H1 (cell line): ENCODE results near the gene TPST2. TPM values are rescaled to one million over a fixed set of nuclear protein-coding genes. Genes with fewer than 3 reads are reported as not detected.

Experiments used
- CTCF ChIA-PET: fragments of 300-600 bp; sonication (Branson Sonifier 250); formaldehyde crosslinking; loops from one replicate; lab custom pipeline; 2021; ENCODE audit not compliant: partially characterized antibody; lab: Charles Lee
- POLR2A ChIA-PET: fragments of 300-600 bp; sonication (Branson Sonifier 250); formaldehyde crosslinking; loops from one replicate; lab custom pipeline; 2021; ENCODE audit warnings: inconsistent platforms; ENCODE audit not compliant: partially characterized antibody; lab: Charles Lee
- DNase-seq, 2 experiments: peaks; one replicate each; pipeline versions ENCODE4 v3.0.0 to v3.0.0-alpha.2; 2010 to 2022; ENCODE audit warnings: low spot score in 2 of 2, low read depth in 1 of 2, mixed read lengths in 1 of 2
- FAIRE-seq: peaks from 2 replicates; lab custom pipeline; 2011; peaks lifted over from hg19 to GRCh38; lab: Jason Lieb, UNC
- H2AFZ ChIP-seq: 2 replicates; pipeline ENCODE4 v1.8.1; 2012; ENCODE audit warnings: low read length, inconsistent platforms
- H2AK5ac ChIP-seq: 2 replicates; pipeline ENCODE4 v1.6.1; 2013; ENCODE audit warnings: low read depth, low read length
- H2BK120ac ChIP-seq: replicated peaks from 2 replicates; pipeline ENCODE3; 2013; ENCODE audit warnings: low read depth, low read length, inconsistent platforms
- H2BK12ac ChIP-seq: 2 replicates; pipeline ENCODE4 v1.6.1; 2013; ENCODE audit warnings: low read depth, low read length
- H2BK15ac ChIP-seq: 2 replicates; pipeline ENCODE4 v1.6.1; 2013; ENCODE audit warnings: low read length
- H2BK20ac ChIP-seq: 2 replicates; pipeline ENCODE4 v1.6.1; 2013; ENCODE audit warnings: low read length
- H2BK5ac ChIP-seq: 2 replicates; pipeline ENCODE4 v1.6.1; 2013; ENCODE audit warnings: low read depth, low read length
- H3K14ac ChIP-seq: 2 replicates; pipeline ENCODE4 v1.6.1; 2013; ENCODE audit warnings: inconsistent platforms; ENCODE audit not compliant: insufficient read length
- H3K18ac ChIP-seq: 2 replicates; pipeline ENCODE4 v1.6.1; 2013; ENCODE audit warnings: low read length; ENCODE audit errors: extremely low read depth
- H3K23ac ChIP-seq: 2 replicates; pipeline ENCODE4 v1.6.1; 2013; ENCODE audit warnings: inconsistent platforms; ENCODE audit not compliant: insufficient read length
- H3K23me2 ChIP-seq: 2 replicates; pipeline ENCODE4 v1.6.1; 2013; ENCODE audit warnings: low read depth, low read length
- H3K27ac ChIP-seq: 2 replicates; pipeline ENCODE4 v1.6.1; 2011; ENCODE audit warnings: low read depth, low read length, inconsistent platforms
- H3K27me3 ChIP-seq, 4 experiments: replicated peaks in 1 of 4; 1 replicate in 1 of 4; 2 replicates in 3 of 4; pipeline versions ENCODE4 v1.6.1 to v1.8.1; 2011 to 2013; ENCODE audit warnings: low read length in 3 of 4, mild to moderate bottlenecking in 3 of 4, inconsistent platforms in 2 of 4, mixed read lengths in 2 of 4, moderate library complexity in 1 of 4; ENCODE audit not compliant: control insufficient read depth in 3 of 4, insufficient read depth in 3 of 4; ENCODE audit errors: extremely low read depth in 1 of 4
- H3K36me3 ChIP-seq, 4 experiments: 2 replicates each; pipeline versions ENCODE4 v1.6.1 to v1.8.1; 2011 to 2013; ENCODE audit warnings: mild to moderate bottlenecking in 4 of 4, low read length in 3 of 4, moderate library complexity in 2 of 4, control low read depth in 1 of 4, inconsistent platforms in 1 of 4; ENCODE audit not compliant: insufficient read depth in 4 of 4, control insufficient read depth in 2 of 4
- H3K4ac ChIP-seq: replicated peaks from 2 replicates; pipeline ENCODE3; 2013; ENCODE audit warnings: low read length, low read depth, mixed read lengths, inconsistent platforms; ENCODE audit not compliant: insufficient read length
- H3K4me1 ChIP-seq, 4 experiments: replicated peaks in 1 of 4; 1 replicate in 1 of 4; 2 replicates in 3 of 4; pipeline versions ENCODE4 v1.6.1 to v1.8.1; 2011 to 2013; ENCODE audit warnings: low read length in 3 of 4, inconsistent platforms in 2 of 4, mixed read lengths in 1 of 4; ENCODE audit not compliant: insufficient read depth in 4 of 4, control insufficient read depth in 3 of 4
- H3K4me2 ChIP-seq, 2 experiments: 2 replicates each; pipeline versions ENCODE4 v1.6.1 to v1.8.1; 2011 to 2013; ENCODE audit warnings: low read depth in 2 of 2, low read length in 2 of 2, control low read depth in 1 of 2, inconsistent platforms in 1 of 2, mild to moderate bottlenecking in 1 of 2; ENCODE audit not compliant: insufficient read depth in 1 of 2
- H3K4me3 ChIP-seq, 4 experiments: fragments of 200-600, 300-600 bp in 1 of 4; sonication (generic), shearing (Covaris generic), sonication (Bioruptor Twin) in 1 of 4; 2 replicates each; pipeline versions ENCODE4 v1.5.1 to v1.8.1; 2011 to 2016; ENCODE audit warnings: low read length in 4 of 4, low read depth in 3 of 4, control low read depth in 2 of 4, inconsistent platforms in 2 of 4, mild to moderate bottlenecking in 2 of 4, mixed read lengths in 1 of 4, moderate library complexity in 1 of 4; ENCODE audit not compliant: insufficient read depth in 2 of 4; ENCODE audit errors: extremely low read depth in 1 of 4
- H3K56ac ChIP-seq: replicated peaks from 2 replicates; pipeline ENCODE3; 2013; ENCODE audit warnings: low read depth, mild to moderate bottlenecking, mixed read lengths, low read length, inconsistent platforms; ENCODE audit not compliant: insufficient read length
- H3K79me1 ChIP-seq: 2 replicates; pipeline ENCODE4 v1.6.1; 2013; ENCODE audit warnings: low read depth, low read length, control low read depth
- H3K79me2 ChIP-seq, 2 experiments: 2 replicates each; pipeline versions ENCODE4 v1.6.1 to v1.8.1; 2012 to 2013; ENCODE audit warnings: low read length in 2 of 2, mild to moderate bottlenecking in 2 of 2, inconsistent platforms in 1 of 2; ENCODE audit not compliant: insufficient read depth in 2 of 2, control insufficient read depth in 1 of 2
- H3K9ac ChIP-seq, 4 experiments: replicated peaks in 1 of 4; 1 replicate in 1 of 4; 2 replicates in 3 of 4; pipeline versions ENCODE4 v1.6.1 to v1.8.1; 2011 to 2013; ENCODE audit warnings: low read depth in 3 of 4, low read length in 3 of 4, control low read depth in 2 of 4, mild to moderate bottlenecking in 2 of 4, moderate library complexity in 2 of 4, inconsistent platforms in 1 of 4; ENCODE audit errors: extremely low read depth in 1 of 4
- H3K9me3 ChIP-seq, 2 experiments: 2 replicates each; pipeline versions ENCODE4 v1.6.1 to v1.8.1; 2012 to 2013; ENCODE audit warnings: mild to moderate bottlenecking in 2 of 2, moderate library complexity in 2 of 2, control low read depth in 1 of 2, inconsistent platforms in 1 of 2, low read depth in 1 of 2, low read length in 1 of 2, mixed read lengths in 1 of 2; ENCODE audit not compliant: insufficient read depth in 2 of 2
- H4K20me1 ChIP-seq, 2 experiments: replicated peaks in 1 of 2; 2 replicates each; pipeline versions ENCODE3 to v1.8.1; 2011 to 2013; ENCODE audit warnings: inconsistent platforms in 2 of 2, low read length in 2 of 2, mild to moderate bottlenecking in 1 of 2; ENCODE audit not compliant: insufficient read depth in 2 of 2, control insufficient read depth in 1 of 2
- H4K5ac ChIP-seq: 2 replicates; pipeline ENCODE4 v1.6.1; 2013; ENCODE audit warnings: low read length, low read depth, mixed read lengths, inconsistent platforms; ENCODE audit not compliant: insufficient read length
- H4K8ac ChIP-seq: 2 replicates; pipeline ENCODE4 v1.8.0; 2013; ENCODE audit warnings: mild to moderate bottlenecking, moderate library complexity, low read length, inconsistent platforms; ENCODE audit not compliant: insufficient read depth; ENCODE audit errors: extremely low read depth
- H4K91ac ChIP-seq: replicated peaks from 2 replicates; pipeline ENCODE3; 2013; ENCODE audit warnings: low read length, mixed read lengths, inconsistent platforms; ENCODE audit not compliant: insufficient read length
- ATF2 ChIP-seq: IDR thresholded peaks from 2 replicates; pipeline ENCODE4 v1.6.1; 2012; ENCODE audit warnings: low read length, inconsistent platforms
- CEBPB ChIP-seq: IDR thresholded peaks from 2 replicates; pipeline ENCODE4 v1.6.1; 2012; ENCODE audit warnings: low read depth, low read length
- EZH2 ChIP-seq: fragments of 200-600 bp; sonication (generic); IDR thresholded peaks from 2 replicates; pipeline ENCODE4 v1.7.1; 2012; ENCODE audit warnings: low read depth, mild to moderate bottlenecking, moderate library complexity, low read length, inconsistent platforms; ENCODE audit not compliant: severe bottlenecking
- POLR2AphosphoS5 ChIP-seq: IDR thresholded peaks from 2 replicates; pipeline ENCODE4 v1.6.1; 2011; ENCODE audit warnings: low read depth, low read length
- RAD21 ChIP-seq, 2 experiments: IDR thresholded peaks in 1 of 2; conservative IDR thresholded peaks in 1 of 2; 2 replicates each; pipeline ENCODE4 v1.6.1; 2011; ENCODE audit warnings: low read depth in 2 of 2, low read length in 2 of 2, improper control_type of control experiment in 1 of 2, inconsistent platforms in 1 of 2, mild to moderate bottlenecking in 1 of 2, moderate library complexity in 1 of 2
- RNF2 ChIP-seq: fragments of 200-900, 300-1000 bp; sonication (generic); IDR thresholded peaks from 2 replicates; pipeline ENCODE4 v1.7.1; 2016; ENCODE audit warnings: borderline replicate concordance, low read depth, mild to moderate bottlenecking, antibody characterized with exemption, low read length; ENCODE audit not compliant: poor library complexity, severe bottlenecking; ENCODE audit errors: missing control alignments
- SIN3A ChIP-seq, 2 experiments: IDR thresholded peaks in 1 of 2; conservative IDR thresholded peaks in 1 of 2; 2 replicates each; pipeline ENCODE4 v1.6.1; 2011 to 2012; ENCODE audit warnings: low read length in 2 of 2, improper control_type of control experiment in 1 of 2, low read depth in 1 of 2, mild to moderate bottlenecking in 1 of 2
- SUZ12 ChIP-seq: fragments of 200-600 bp; sonication (generic); IDR thresholded peaks from 2 replicates; pipeline ENCODE4 v1.6.1; 2012; ENCODE audit warnings: mild to moderate bottlenecking, inconsistent platforms, low read length, moderate library complexity, mixed read lengths
- TCF12 ChIP-seq: IDR thresholded peaks from 2 replicates; pipeline ENCODE4 v1.6.1; 2011; ENCODE audit warnings: low read depth, mild to moderate bottlenecking, low read length
- WGBS, 2 experiments: shearing (Covaris generic) in 1 of 2; methylation state at CpG; one replicate each; pipeline versions ENCODE4 v1.1.6 to v1.1.7; 2013 to 2015; ENCODE audit warnings: low lambda C conversion rate in 2 of 2, mixed read lengths in 2 of 2, inconsistent platforms in 1 of 2, low coverage in 1 of 2, missing lambda C conversion rate in 1 of 2; ENCODE audit not compliant: insufficient replicate concordance in 2 of 2, insufficient coverage in 1 of 2, insufficient read length in 1 of 2; ENCODE audit errors: extremely low coverage in 1 of 2, missing lambda C conversion rate in 1 of 2; 5-methylcytosine and 5-hydroxymethylcytosine counted together
- polyA plus RNA-seq, 7 experiments: library from polyadenylated mRNA; depleted of rRNA in 3 of 7; stranded (reverse) in 5 of 7; unstranded in 2 of 7; fragments of >200 nt in 5 of 7; fragments of 200-250 nt in 2 of 7; gene quantifications; 1 replicate in 5 of 7; 2 replicates in 1 of 7; 4 replicates in 1 of 7; pipeline versions ENCODE4 v1.2.1 to v1.2.3, GENCODE V29; 2011 to 2013; ENCODE audit warnings: missing spikeins in 2 of 7, mixed read lengths in 2 of 7
- total RNA-seq: library from RNA; stranded (reverse); fragmentation: NEBNext Ultra II Directional; extraction: Animal tissue kit (Norgen Biotek cat#: 25700); gene quantifications from 2 replicates; pipeline ENCODE4 v1.2.1, GENCODE V29; 2021
- TF ChIP-seq, protein P1 (sequence below): IDR thresholded peaks from 2 replicates; pipeline ENCODE4 v1.6.1; 2012; ENCODE audit warnings: inconsistent platforms

TPST2 gene
- total and polyA plus RNA-seq, 2 of the 8 experiments (the other 6 are each of a cell fraction or from before 2014, with no cell fraction given), result 58.8 to 143 TPM

GRCh38 chr22:26610996-26611395 is 21.1 kb upstream of the TPST2 start:
- H2AK5ac ChIP-seq, result no peak overlapping the region
- no peaks in the 10 kb centered on the region for H4K20me1 ChIP-seq
- no peak for FAIRE-seq
- TF ChIP-seq POLR2AphosphoS5 (no peak), ATF2 (no peak), EZH2 (no peak), SIN3A (conservative IDR thresholded peaks at IDR 0.05 in 1 of 2, IDR thresholded peaks at IDR 0.05 in 1 of 2; ENCODE audit: low read depth in 1 of 2, low read length in 2 of 2) (no peak), RNF2 (no peak), SUZ12 (no peak), RAD21 (IDR thresholded peaks at IDR 0.05 in 1 of 2, conservative IDR thresholded peaks at IDR 0.05 in 1 of 2; ENCODE audit: low read depth in 2 of 2, low read length in 2 of 2) (no peak), CEBPB (no peak), TCF12 (no peak)
- TF ChIP-seq, protein P1, sequence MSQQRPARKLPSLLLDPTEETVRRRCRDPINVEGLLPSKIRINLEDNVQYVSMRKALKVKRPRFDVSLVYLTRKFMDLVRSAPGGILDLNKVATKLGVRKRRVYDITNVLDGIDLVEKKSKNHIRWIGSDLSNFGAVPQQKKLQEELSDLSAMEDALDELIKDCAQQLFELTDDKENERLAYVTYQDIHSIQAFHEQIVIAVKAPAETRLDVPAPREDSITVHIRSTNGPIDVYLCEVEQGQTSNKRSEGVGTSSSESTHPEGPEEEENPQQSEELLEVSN, result no peak

More at GRCh38 chr22:26610996-26611395, 21.1 kb upstream of the TPST2 start:
- Histone ChIP-seq H3K18ac (no peak overlapping the region), H3K14ac (no peak overlapping the region), H2BK5ac (peak overlapping the region; percentile 40; the same call in 1 of the 2 replicates), H3K9me3 (no peaks in the 10 kb centered on the region), H3K79me2 (no peaks in the 10 kb centered on the region), H4K5ac (no peak overlapping the region), H4K8ac (no peak overlapping the region), H4K91ac (no peak overlapping the region), H2AFZ (no peak overlapping the region), H3K27ac (no peak overlapping the region), H2BK20ac (peak overlapping the region; percentile 66), H3K4me2 (no peak overlapping the region), H3K9ac (no peak overlapping the region), H3K27me3 (peaks cover 5 to 31% (median 25%) of the 10 kb centered on the region in 4 experiments), H3K56ac (no peak overlapping the region), H2BK12ac (peak overlapping the region; percentile 77; the same call in 1 of the 2 replicates), H3K79me1 (no peaks in the 10 kb centered on the region; the same call in 1 of the 2 replicates), H3K4ac (no peak overlapping the region), H2BK120ac (no peak overlapping the region), H3K4me1 (peaks cover 11 to 25% (median 19%) of the 10 kb centered on the region in 4 experiments), H2BK15ac (no peak overlapping the region), H3K4me3 (no peak overlapping the region), H3K23ac (no peak overlapping the region), H3K36me3 (no peaks in the 10 kb centered on the region), H3K23me2 (peaks cover 5% of the 10 kb centered on the region; the same call in 1 of the 2 replicates)
- DNase-seq, result no peak
- ChIA-PET CTCF (interaction anchor here (0.9 kb wide), 1 partner anchor 217 kb away, joined by 3 read pairs; no protein-coding TSS in a partner anchor), POLR2A (interaction anchor here (1.1 kb wide), 1 partner anchor 47 kb away, joined by 3 read pairs; no protein-coding TSS in a partner anchor)
- WGBS, 2 experiments, result 88% methylated on average over 2 of the region's 2 CpGs; no CpG with 5 or more reads in 1 of the 2 experiments
